K562 (cell line): Measurements from ENCODE around the gene PPIP5K2. TPM values are rescaled to one million over a fixed set of nuclear protein-coding genes. Genes with fewer than 3 reads are reported as not detected.
A peak's percentile ranks its signal among the peaks of the same experiment; 100 is the strongest.

Source experiments
- ARNT ChIP-seq, 2 experiments: fragments of 450-650 bp; IDR thresholded peaks; 2 replicates each; pipeline ENCODE4 v1.6.1; 2016; ENCODE audit warnings: mild to moderate bottlenecking in 1 of 2
- ATF7 ChIP-seq: fragments of 450-650 bp; IDR thresholded peaks from 2 replicates; pipeline ENCODE4 v1.7.1; 2014; ENCODE audit warnings: mild to moderate bottlenecking, moderate library complexity
- BRCA1 ChIP-seq, 2 experiments: fragments of 450-650 bp in 1 of 2; sonication (generic) in 1 of 2; formaldehyde crosslinking in 1 of 2; IDR thresholded peaks; 2 replicates each; pipeline versions ENCODE4 v1.5.0 to v1.6.1; 2017 to 2020; ENCODE audit warnings: mild to moderate bottlenecking in 1 of 2, missing genetic modification reagents in 1 of 2
- DDX20 ChIP-seq: fragments of 450-650 bp; IDR thresholded peaks from 2 replicates; pipeline ENCODE4 v1.6.1; 2016; ENCODE audit warnings: missing genetic modification characterization, low read depth, mild to moderate bottlenecking, missing compliant biosample characterization, moderate library complexity
- EHMT2 ChIP-seq: fragments of 450-650 bp; IDR thresholded peaks from 2 replicates; pipeline ENCODE4 v1.6.1; 2018; ENCODE audit warnings: antibody characterized with exemption
- HNRNPUL1 ChIP-seq: fragments of 200-400 bp; formaldehyde crosslinking; IDR thresholded peaks from 2 replicates; pipeline ENCODE4 v1.6.1; 2017; ENCODE audit warnings: low read length
- MECOM ChIP-seq: fragments of 250-450 bp; sonication (Bioruptor Pico); IDR thresholded peaks from 2 replicates; pipeline ENCODE4 v1.8.0; 2022; ENCODE audit warnings: inconsistent platforms
- MIER1 ChIP-seq: fragments of 450-650 bp; IDR thresholded peaks from 2 replicates; pipeline ENCODE4 v1.6.1; 2016; ENCODE audit warnings: antibody characterized with exemption, mild to moderate bottlenecking, low read depth
- NEUROD1 ChIP-seq: fragments of 150-350 bp; IDR thresholded peaks from 2 replicates; pipeline ENCODE4 v1.6.1; 2014; ENCODE audit warnings: borderline replicate concordance, low read length, low read depth; ENCODE audit not compliant: partially characterized antibody
- NR2F6 ChIP-seq: fragments of 450-650 bp; formaldehyde crosslinking; IDR thresholded peaks from 2 replicates; pipeline ENCODE4 v1.4.0; 2020; ENCODE audit warnings: mild to moderate bottlenecking
- PHF8 ChIP-seq: fragments of 200-600 bp; sonication (generic); IDR thresholded peaks from 2 replicates; pipeline ENCODE4 v1.6.1; 2012; ENCODE audit warnings: mixed run types, mild to moderate bottlenecking, inconsistent platforms, low read length, moderate library complexity, borderline replicate concordance
- PKNOX1 ChIP-seq: fragments of 450-650 bp; IDR thresholded peaks from 2 replicates; pipeline ENCODE4 v1.6.1; 2016
- SIN3B ChIP-seq: fragments of 450-650 bp; IDR thresholded peaks from 2 replicates; pipeline ENCODE4 v1.6.1; 2017; ENCODE audit warnings: low read depth, mild to moderate bottlenecking, moderate library complexity
- TCFL5 ChIP-seq: fragments of 250-450 bp; sonication (Bioruptor Pico); conservative IDR thresholded peaks from 2 replicates; pipeline ENCODE4 v1.6.1; 2021; ENCODE audit warnings: mild to moderate bottlenecking, moderate library complexity, matching md5 sums
- THAP12 ChIP-seq: fragments of 250-450 bp; sonication (Bioruptor Pico); IDR thresholded peaks from 2 replicates; pipeline ENCODE4 v1.9.0; 2021; ENCODE audit warnings: mild to moderate bottlenecking, inconsistent platforms
- TRIM24 ChIP-seq, 2 experiments: fragments of 450-650 bp; IDR thresholded peaks; 2 replicates each; pipeline ENCODE4 v1.6.1; 2016
- ZBTB2 ChIP-seq: fragments of 450-650 bp; IDR thresholded peaks from 2 replicates; pipeline ENCODE4 v1.6.1; 2016; ENCODE audit warnings: antibody characterized with exemption
- ZFPM2 ChIP-seq: fragments of 250-450 bp; sonication (Bioruptor Pico); IDR thresholded peaks from 2 replicates; pipeline ENCODE4 v1.5.1; 2022; ENCODE audit warnings: mild to moderate bottlenecking
- ZNF140 ChIP-seq: fragments of 250-450 bp; sonication (Bioruptor Pico); IDR thresholded peaks from 2 replicates; pipeline ENCODE4 v1.8.0; 2021; ENCODE audit warnings: moderate library complexity, mild to moderate bottlenecking, inconsistent platforms
- ZNF584 ChIP-seq: fragments of 200-800 bp; sonication (Bioruptor generic); IDR thresholded peaks from 2 replicates; pipeline ENCODE4 v1.6.1; 2016; ENCODE audit warnings: low read depth, mild to moderate bottlenecking, missing genetic modification characterization, missing compliant biosample characterization
- ZNF668 ChIP-seq: fragments of 250-450 bp; sonication (Bioruptor Pico); IDR thresholded peaks from 2 replicates; pipeline ENCODE4 v1.8.0; 2022; ENCODE audit warnings: mild to moderate bottlenecking, inconsistent platforms
- polyA plus RNA-seq, 8 experiments: library from polyadenylated mRNA; depleted of rRNA in 4 of 8; stranded (reverse) in 5 of 8; unstranded in 3 of 8; fragments of >200 nt; fragmentation: Nextera tagmentation in 2 of 8; fragmentation: Illumina TruSeq in 1 of 8; extraction: Ambion mirVana in 2 of 8; extraction: Trizol in 1 of 8; gene quantifications; 2 replicates each; pipeline versions ENCODE4 v1.2.1 to v1.2.3, GENCODE V29; 2011 to 2014; ENCODE audit warnings: inconsistent platforms in 1 of 8, missing spikeins in 1 of 8
- total RNA-seq, 7 experiments: library from RNA; depleted of rRNA in 6 of 7; stranded (reverse); fragments of >200 nt in 6 of 7; fragmentation: Illumina TruSeq in 2 of 7; extraction: Trizol in 2 of 7; gene quantifications; 2 replicates each; pipeline versions ENCODE4 v1.2.1 to v1.2.3, GENCODE V29; 2011 to 2021; ENCODE audit warnings: low replicate concordance in 1 of 7
- TF ChIP-seq, protein P1 (sequence below): fragments of 250-450 bp; sonication (Bioruptor Pico); IDR thresholded peaks from 2 replicates; pipeline ENCODE4 v1.8.0; 2022; ENCODE audit warnings: moderate library complexity, mild to moderate bottlenecking, inconsistent platforms
- TF ChIP-seq, protein P2 (sequence below): fragments of 450-650 bp; formaldehyde crosslinking; IDR thresholded peaks from 2 replicates; pipeline ENCODE4 v1.4.0; 2022; ENCODE audit warnings: mild to moderate bottlenecking, moderate library complexity

Gene PPIP5K2
- total and polyA plus RNA-seq, 9 of the 15 experiments (the other 6 are each of a cell fraction or from before 2014, with no cell fraction given), result 39.4 to 150 (median 99.1) TPM

GRCh38 chr5:103119765-103120606 lies at the start of gene PPIP5K2, which contains the start of gene GIN1 (continued):
- peak; percentile 69; the same call in 1 of the 2 replicates for TF ChIP-seq THAP12
- TF ChIP-seq, protein P1, sequence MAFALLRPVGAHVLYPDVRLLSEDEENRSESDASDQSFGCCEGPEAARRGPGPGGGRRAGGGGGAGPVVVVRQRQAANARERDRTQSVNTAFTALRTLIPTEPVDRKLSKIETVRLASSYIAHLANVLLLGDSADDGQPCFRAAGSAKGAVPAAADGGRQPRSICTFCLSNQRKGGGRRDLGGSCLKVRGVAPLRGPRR (CRISPR knock-in tag), result no peak
- no peak for TF ChIP-seq NR2F6 (CRISPR knock-in tag)
- TF ChIP-seq ZFPM2 (CRISPR knock-in tag), result no peak
- TF ChIP-seq MECOM (CRISPR knock-in tag), result no peak
- TF ChIP-seq NEUROD1, result peak; percentile 80
- TF ChIP-seq SIN3B, result peak; percentile 70
- TF ChIP-seq TRIM24 (IDR thresholded peaks at IDR 0.05), result peak in 1 of 2 experiments; percentile 98; a peak in 2 of 4 replicates
- TF ChIP-seq ARNT (IDR thresholded peaks at IDR 0.05), result peak; percentile 25 to 54; a peak in 2 of 4 replicates
- TF ChIP-seq PKNOX1, result peak; percentile 90
- TF ChIP-seq ZNF140 (CRISPR knock-in tag), result no peak
- TF ChIP-seq HNRNPUL1, result 0 out of 2 replicates have a peak, but pooled peaks have one; percentile 53
- TF ChIP-seq ZNF668, result 0 out of 2 replicates have a peak, but pooled peaks have one; percentile 31
- TF ChIP-seq, protein P2, sequence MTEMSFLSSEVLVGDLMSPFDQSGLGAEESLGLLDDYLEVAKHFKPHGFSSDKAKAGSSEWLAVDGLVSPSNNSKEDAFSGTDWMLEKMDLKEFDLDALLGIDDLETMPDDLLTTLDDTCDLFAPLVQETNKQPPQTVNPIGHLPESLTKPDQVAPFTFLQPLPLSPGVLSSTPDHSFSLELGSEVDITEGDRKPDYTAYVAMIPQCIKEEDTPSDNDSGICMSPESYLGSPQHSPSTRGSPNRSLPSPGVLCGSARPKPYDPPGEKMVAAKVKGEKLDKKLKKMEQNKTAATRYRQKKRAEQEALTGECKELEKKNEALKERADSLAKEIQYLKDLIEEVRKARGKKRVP (CRISPR knock-in tag), result no peak
- TF ChIP-seq DDX20 (tag), result no peak
- TF ChIP-seq BRCA1 (IDR thresholded peaks at IDR 0.05), result no peak
- TF ChIP-seq BRCA1 (CRISPR knock-in tag; IDR thresholded peaks at IDR 0.05), result no peak
- no peak for TF ChIP-seq MIER1
- TF ChIP-seq PHF8, result peak; percentile 76
- TF ChIP-seq EHMT2, result no peak
- TF ChIP-seq ZBTB2, result peak; percentile 15; the same call in 1 of the 2 replicates
- peak; percentile 88 for TF ChIP-seq ATF7
- TF ChIP-seq ZNF584 (CRISPR knock-in tag), result 0 out of 2 replicates have a peak, but pooled peaks have one; percentile 10
- no peak for TF ChIP-seq TCFL5
